Stimulated activated CD8-positive, alpha-beta memory T cell treated with anti-CD3 and anti-CD28 coated beads, Interleukin-7, amount 100 ng/mL, for 1 hour (primary cell): ENCODE measurements around the gene CDHR3.

Experiments used
- DNase-seq, 2 donors: peaks; one replicate each; pipeline ENCODE4 v3.0.0-alpha.2; 2020; ENCODE audit warnings: low read depth in 2 of 2

The CDHR3 gene

DNA sequence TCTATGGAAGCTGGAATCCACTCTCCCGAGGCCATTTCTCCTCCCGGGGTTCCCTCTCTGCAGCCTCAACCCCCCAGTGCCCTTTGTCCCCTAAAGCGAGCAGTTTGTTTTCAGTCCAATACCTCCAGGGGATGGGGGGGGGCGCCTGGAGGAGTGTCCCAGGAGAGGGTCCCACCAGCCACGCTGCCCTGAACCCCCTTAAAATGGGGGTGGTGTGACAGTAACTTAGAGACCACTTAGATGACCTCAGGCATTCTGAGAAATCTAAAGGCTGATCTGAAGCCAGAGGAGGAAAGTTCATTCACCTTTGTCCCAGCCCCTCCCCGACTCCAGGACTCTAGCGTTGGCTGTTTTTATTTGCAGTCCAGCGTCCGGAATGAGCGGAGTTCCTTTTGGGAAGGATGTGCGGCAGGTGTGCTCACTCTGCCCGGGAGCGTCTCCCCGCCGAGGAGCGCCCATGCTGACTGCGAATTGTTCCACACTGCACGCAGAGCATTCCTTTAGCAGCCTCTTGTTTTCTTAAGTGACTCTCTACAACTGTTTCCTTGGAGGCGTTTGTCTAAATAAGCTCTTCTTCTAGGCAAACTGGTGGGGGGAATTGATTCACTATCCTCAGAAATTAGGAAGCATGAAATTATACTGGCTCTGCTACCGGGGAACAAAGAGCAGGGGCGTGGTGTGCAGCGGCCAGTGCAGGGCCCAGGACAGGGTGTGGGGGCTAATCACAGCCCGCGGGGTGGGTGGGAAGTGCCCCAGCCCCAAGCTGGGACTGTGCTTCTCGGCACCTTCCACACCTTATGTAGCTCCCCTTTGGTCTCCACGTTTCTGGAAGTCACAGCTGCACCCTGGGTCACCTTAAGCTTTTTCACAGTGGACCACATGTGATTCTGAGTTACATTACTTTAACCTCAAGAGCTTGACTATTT lies 102.8 kb downstream of the CDHR3 start:
- DNase-seq = no peak

DNA sequence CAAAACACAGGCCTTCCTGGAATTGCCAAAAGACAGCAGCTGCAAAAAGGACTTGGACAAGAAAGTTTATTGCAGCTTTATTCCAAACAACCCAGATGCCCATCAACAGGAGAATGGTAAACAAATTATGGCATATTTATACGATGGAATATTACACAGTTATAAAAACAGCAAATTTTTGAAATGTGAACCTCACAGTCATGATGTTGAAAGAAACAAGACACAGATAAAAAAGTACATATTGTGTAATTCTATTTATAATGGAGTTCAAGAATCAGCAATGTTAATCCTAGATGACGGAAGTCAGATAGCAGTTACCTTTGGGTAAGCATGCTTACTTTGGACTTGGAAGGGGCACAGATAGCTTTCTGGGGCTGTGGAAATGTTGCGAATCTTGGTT lies 104.6 kb downstream of the CDHR3 start:
- DNase-seq = no peak

GRCh38 chr7:106068538-106068961 lies 105.5 kb downstream of the CDHR3 start:
- no peak for DNase-seq

DNA sequence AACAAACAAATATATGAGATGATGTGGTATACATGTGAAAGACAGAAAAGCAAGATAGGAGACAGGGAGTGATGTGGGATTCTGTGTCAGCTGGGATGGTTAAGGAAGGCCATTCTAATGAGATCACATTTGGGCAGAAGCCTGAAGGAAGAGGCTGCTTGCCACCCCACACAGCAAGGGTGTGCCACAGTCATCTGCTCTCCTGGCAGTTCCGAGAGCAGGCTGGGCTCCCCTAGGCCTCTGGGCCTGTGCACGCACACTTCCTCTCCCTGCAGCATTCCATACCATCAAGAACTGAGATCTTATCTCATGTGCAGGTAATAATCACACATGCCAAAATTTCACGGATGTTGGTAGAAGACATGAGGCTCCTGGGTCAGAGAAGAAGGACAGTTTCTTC lies 105.9 kb downstream of the CDHR3 start:
- DNase-seq = no peak

- DNase-seq = no peak
These were observed 106.6 kb downstream of the CDHR3 start for GRCh38 chr7:106069471-106070200.

GRCh38 chr7:106070201-106070551 lies 107.1 kb downstream of the CDHR3 start:
- no peak for DNase-seq

GRCh38 chr7:106070567-106071254 lies 107.6 kb downstream of the CDHR3 start:
- DNase-seq = no peak

DNA sequence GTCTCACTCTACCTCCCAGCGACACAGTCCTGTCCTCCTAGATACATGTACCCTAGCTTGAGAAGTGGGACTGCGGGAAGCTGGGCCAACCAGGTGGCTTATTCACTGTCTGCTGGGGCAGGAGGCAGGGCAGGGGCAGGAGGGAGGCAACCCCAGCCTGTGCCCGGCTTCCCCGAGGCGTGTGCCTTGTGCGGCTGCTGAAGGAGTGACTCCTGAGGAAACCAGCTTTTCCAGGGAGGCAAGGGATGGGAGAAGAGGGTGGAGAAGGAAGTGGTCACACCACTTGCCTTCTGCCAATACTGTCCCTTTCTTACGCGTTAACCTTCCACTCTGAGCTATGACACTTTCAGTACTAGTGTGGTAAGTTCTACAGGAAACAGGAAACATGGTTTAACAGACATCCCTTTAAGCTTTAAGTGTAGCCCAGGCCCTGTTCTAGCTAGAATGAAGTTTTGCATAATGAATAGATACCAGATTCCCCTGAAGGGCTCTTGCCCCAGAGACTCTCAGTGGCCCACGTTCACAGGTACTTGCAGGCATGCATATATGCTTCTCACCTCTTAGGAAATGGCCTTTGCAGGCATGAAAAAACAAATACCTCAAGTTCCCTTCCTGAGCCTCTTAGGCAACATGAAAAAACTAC lies 108.4 kb downstream of the CDHR3 start:
- DNase-seq = no peak

DNA sequence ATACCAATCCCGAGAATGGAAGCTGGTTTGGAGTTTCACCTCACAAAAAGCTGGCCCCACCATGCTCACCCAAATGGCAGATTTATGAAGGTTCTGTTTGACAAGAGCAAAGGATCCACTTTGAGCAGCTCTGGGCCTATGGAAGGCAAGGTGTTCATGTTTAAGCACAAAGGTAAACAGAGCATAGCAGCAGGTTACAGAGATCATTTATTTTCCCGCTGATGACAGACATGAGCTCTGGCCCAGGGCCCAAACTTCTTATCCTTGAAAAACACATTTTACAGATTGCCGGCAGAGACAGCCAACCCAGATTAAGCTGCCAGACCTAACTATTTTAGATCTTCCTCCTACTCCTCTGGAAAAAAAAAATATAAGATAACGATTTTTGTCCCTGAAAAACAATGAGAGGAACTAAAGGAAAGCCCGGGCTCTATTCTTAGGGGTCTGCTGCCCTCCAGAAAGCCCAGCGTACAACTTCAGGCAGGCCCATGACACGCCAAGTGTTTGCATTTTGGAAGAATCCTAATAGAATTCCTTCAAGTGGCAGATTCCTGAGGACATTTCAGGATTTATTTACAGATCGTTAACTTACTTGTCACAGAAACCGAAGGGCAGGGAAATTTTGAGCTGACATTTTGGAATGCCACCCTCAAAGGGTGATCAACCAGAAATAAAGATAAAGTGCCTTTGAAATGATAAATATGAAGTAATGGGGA lies 109.1 kb downstream of the CDHR3 start:
- DNase-seq = no peak

DNA sequence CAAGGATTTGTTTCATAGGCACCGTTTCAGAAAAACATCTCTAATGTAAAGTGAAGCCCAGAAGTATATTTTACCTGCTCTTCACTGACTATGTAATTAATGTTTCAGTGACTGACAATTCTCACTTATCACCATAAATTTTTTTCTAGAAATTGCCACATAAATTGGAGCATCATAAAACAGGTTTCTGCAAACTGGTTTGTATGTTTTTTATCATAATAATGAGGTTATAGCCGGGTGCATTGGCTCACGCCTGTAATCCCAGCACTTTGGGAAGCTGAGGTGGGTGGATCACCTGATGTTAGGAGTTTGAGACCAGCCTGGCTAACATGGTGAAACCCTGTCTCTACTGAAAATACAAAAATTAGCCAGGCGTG lies 109.6 kb downstream of the CDHR3 start:
- no peak for DNase-seq

- no peak for DNase-seq
These were observed 110.6 kb downstream of the CDHR3 start for GRCh38 chr7:106073701-106074100.

GRCh38 chr7:106074257-106074656 lies 111.2 kb downstream of the CDHR3 start:
- no peak for DNase-seq

GRCh38 chr7:106075937-106076336 lies 112.9 kb downstream of the CDHR3 start:
- no peak for DNase-seq

- DNase-seq = no peak
These were observed 113.5 kb downstream of the CDHR3 start for GRCh38 chr7:106076537-106076936.

- DNase-seq = no peak
These were observed 117.4 kb downstream of the CDHR3 start for GRCh38 chr7:106080300-106080987.

- no peak for DNase-seq
These were observed 119.2 kb downstream of the CDHR3 start for GRCh38 chr7:106082087-106082854.
